ENCODE data around the gene NSG1. TPM values are rescaled to one million over a fixed set of nuclear protein-coding genes. Genes with fewer than 3 reads are reported as not detected.

NSG1 gene
- total RNA-seq, 4 donors from 2014 or later = 2.2 to 3.5 (median 2.7) TPM; not detected in 1

DNA sequence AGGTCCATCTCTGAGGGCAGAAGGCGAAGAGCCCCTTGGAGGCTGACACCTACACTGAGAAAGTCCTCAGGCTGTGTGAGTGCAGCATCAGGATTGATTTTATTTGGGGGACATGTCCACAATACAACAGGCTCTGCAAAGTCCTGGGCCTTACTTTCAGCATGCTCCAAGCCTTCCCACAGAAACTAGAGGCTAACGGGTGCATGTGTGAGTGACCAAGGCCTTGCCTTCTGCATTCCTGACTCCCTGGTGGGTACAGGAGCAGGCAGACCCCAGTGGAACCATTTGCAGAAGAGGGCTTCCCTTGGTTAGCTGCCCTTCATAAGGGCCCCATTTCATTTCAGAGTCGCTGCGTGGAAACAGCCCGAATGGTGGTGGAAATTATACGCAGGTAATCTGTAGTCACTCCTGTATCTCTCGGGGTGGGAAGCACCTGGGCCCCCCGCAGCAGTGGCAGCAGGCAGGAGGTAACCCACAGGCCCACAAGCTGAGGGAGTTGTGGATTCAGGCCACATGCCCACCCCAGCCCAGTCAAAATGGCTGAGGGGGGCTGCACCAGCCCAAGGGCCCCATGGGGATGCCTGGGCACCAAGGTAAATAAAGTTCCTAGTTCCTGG, 37.7 kb downstream of the NSG1 start:
- intact Hi-C loops (cut with DNase I; ENCODE audit: low total_unique reads) (no loop called here), in situ Hi-C loops (cut with MboI; ENCODE audit: low pct_ligation_motif_present in 1 of 4, low pct_unique_long_range_greater_than_20kb in 1 of 4, low sequenced_read_pairs in 3 of 4) (no loop called here)
- 97 to 100% methylated on average over 1 to 8 of the region's 8 CpGs for WGBS, 2 donors (ENCODE audit: low coverage in 1 of 2)
- Histone ChIP-seq H3K4me1 (no peaks in the 10 kb centered on the region), H3K4me3 (no peak overlapping the region), H3K27ac (no peak overlapping the region), H3K27me3 (no peaks in the 10 kb centered on the region), H3K9me3 (no peaks in the 10 kb centered on the region), H3K36me3 (peaks cover 0 to 44% (median 10%) of the 10 kb centered on the region in 4 donors)
- no peak for DNase-seq
- TF ChIP-seq EP300 (IDR thresholded peaks at IDR 0.05; ENCODE audit: low read depth) = no peak
- TF ChIP-seq POLR2AphosphoS5 (IDR thresholded peaks at IDR 0.05) = no peak
- no peak for TF ChIP-seq POLR2A (IDR thresholded peaks at IDR 0.05)
- TF ChIP-seq, protein P1, sequence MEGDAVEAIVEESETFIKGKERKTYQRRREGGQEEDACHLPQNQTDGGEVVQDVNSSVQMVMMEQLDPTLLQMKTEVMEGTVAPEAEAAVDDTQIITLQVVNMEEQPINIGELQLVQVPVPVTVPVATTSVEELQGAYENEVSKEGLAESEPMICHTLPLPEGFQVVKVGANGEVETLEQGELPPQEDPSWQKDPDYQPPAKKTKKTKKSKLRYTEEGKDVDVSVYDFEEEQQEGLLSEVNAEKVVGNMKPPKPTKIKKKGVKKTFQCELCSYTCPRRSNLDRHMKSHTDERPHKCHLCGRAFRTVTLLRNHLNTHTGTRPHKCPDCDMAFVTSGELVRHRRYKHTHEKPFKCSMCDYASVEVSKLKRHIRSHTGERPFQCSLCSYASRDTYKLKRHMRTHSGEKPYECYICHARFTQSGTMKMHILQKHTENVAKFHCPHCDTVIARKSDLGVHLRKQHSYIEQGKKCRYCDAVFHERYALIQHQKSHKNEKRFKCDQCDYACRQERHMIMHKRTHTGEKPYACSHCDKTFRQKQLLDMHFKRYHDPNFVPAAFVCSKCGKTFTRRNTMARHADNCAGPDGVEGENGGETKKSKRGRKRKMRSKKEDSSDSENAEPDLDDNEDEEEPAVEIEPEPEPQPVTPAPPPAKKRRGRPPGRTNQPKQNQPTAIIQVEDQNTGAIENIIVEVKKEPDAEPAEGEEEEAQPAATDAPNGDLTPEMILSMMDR (IDR thresholded peaks at IDR 0.05) = no peak

DNA sequence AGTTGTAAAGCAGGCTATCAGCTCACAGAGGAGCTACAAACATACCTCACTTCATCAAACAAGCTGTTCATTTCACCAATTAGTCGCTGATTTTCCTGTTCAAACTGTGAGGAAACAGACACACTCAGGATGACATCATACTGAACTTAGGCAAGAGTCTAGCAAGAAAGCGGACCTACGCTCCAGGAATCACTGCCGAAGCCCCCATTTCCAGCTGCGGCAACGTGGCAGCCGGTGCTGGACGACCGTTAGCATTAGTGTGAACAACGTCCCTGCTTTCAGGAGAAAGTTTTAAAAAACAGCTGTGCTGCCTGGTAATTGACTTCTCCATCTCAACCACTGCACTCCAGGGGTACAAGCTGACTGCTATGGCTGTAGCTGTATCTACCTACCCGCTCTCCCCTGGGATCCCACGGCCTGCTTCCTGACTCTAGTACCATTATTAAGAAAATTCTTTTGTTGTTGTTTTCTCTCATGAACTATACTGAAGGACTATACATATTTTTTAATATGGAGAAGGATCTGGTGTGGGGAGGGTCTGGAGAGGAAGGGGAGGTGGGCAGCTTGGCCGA, 38.3 kb downstream of the NSG1 start:
- no peak for DNase-seq

DNA sequence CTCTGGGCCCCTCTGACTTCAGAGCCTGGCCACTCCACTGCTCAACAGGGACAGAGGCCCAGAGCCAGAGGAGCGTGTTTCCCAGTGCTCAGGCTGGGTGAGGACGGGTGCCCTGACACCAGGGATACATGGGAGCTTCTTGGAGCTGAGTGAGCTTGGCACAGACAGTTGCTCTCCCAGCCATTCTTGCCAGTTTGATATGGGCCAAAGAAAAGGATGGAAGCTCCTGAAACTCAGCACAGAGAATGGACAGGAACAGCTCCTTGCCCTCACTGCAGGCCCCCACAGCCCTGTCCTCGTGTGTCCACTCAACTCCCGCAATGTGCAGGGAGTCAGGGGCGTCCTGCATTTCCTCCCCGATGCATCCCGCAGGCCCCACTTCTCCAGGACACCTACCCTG, 38.8 kb downstream of the NSG1 start:
- Histone ChIP-seq H3K36me3 (peaks cover 0 to 35% (median 5%) of the 10 kb centered on the region in 4 donors), H3K4me1 (no peaks in the 10 kb centered on the region), H3K4me3 (no peak overlapping the region), H3K9me3 (no peaks in the 10 kb centered on the region), H3K27ac (no peak overlapping the region), H3K27me3 (no peaks in the 10 kb centered on the region)
- intact Hi-C loops (cut with DNase I; ENCODE audit: low total_unique reads) = no loop called here
- no peak for DNase-seq
- no peak for TF ChIP-seq POLR2A (IDR thresholded peaks at IDR 0.05)
- TF ChIP-seq, protein P1 (IDR thresholded peaks at IDR 0.05) = no peak
- TF ChIP-seq POLR2AphosphoS5 (IDR thresholded peaks at IDR 0.05) = no peak
- TF ChIP-seq EP300 (IDR thresholded peaks at IDR 0.05; ENCODE audit: low read depth) = no peak
- in situ Hi-C loops (cut with MboI; ENCODE audit: low pct_ligation_motif_present in 1 of 4, low pct_unique_long_range_greater_than_20kb in 1 of 4, low sequenced_read_pairs in 3 of 4) = no loop called here
- 86 to 88% methylated on average over 5 to 7 of the region's 7 CpGs for WGBS, 2 donors (ENCODE audit: low coverage in 1 of 2)

More for the DNA sequence above, 38.3 kb downstream of the NSG1 start:
- no peaks in the 10 kb centered on the region for H3K9me3 ChIP-seq
- H3K27ac ChIP-seq = no peak overlapping the region
- intact Hi-C loops (cut with DNase I; ENCODE audit: low total_unique reads) (no loop called here), in situ Hi-C loops (cut with MboI; ENCODE audit: low pct_ligation_motif_present in 1 of 4, low pct_unique_long_range_greater_than_20kb in 1 of 4, low sequenced_read_pairs in 3 of 4) (no loop called here)
- H3K36me3 ChIP-seq = peaks cover 0 to 40% (median 8%) of the 10 kb centered on the region in 4 donors
- no peaks in the 10 kb centered on the region for H3K4me1 ChIP-seq
- no peaks in the 10 kb centered on the region for H3K27me3 ChIP-seq
- 83 to 95% methylated on average over 2 to 13 of the region's 13 CpGs for WGBS, 2 donors (ENCODE audit: low coverage in 1 of 2)
- no peak overlapping the region for H3K4me3 ChIP-seq
- TF ChIP-seq EP300 (IDR thresholded peaks at IDR 0.05; ENCODE audit: low read depth) (no peak), POLR2AphosphoS5 (IDR thresholded peaks at IDR 0.05) (no peak), POLR2A (IDR thresholded peaks at IDR 0.05) (no peak)
- TF ChIP-seq, protein P1 (IDR thresholded peaks at IDR 0.05) = no peak

DNA sequence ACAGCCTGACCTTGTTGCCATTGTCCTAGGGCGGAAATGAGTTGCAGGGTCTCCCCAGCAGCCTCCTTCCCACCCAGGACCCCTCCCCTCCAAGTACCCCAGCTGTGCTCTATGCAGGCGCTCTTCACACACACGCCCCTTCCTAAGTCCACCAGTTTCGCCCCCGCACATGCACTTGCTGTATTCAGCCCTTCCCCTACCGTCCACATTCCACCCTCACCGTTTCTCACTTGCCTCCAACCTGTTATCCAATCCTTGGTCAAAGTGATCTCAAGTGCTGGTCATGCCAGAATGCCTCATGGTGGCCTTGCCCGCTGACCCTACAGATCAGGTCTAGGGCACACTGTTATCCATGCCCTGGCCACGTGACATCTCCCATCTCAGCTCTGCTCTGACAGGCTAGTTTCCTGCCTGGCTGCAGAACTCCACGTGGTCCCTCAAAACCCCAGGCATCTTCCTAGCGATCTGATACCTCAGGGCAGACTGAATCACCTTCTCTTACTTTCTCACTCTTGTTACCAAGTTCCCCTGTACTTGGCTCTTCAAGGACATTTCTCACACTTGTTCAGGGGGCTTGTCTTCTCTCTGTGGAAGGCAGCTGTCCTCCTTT, 39.7 kb downstream of the NSG1 start:
- DNase-seq = no peak
- TF ChIP-seq, protein P1 (IDR thresholded peaks at IDR 0.05) = no peak
- no peak for TF ChIP-seq EP300 (IDR thresholded peaks at IDR 0.05; ENCODE audit: low read depth)
- TF ChIP-seq POLR2AphosphoS5 (IDR thresholded peaks at IDR 0.05) = no peak
- TF ChIP-seq POLR2A (IDR thresholded peaks at IDR 0.05) = no peak
- H3K27me3 ChIP-seq = no peaks in the 10 kb centered on the region
- H3K4me1 ChIP-seq = no peaks in the 10 kb centered on the region
- H3K27ac ChIP-seq = no peak overlapping the region
- intact Hi-C loops (cut with DNase I; ENCODE audit: low total_unique reads) = no loop called here
- in situ Hi-C loops (cut with MboI; ENCODE audit: low pct_ligation_motif_present in 1 of 4, low pct_unique_long_range_greater_than_20kb in 1 of 4, low sequenced_read_pairs in 3 of 4) = no loop called here
- H3K4me3 ChIP-seq = no peak overlapping the region
- H3K36me3 ChIP-seq = peaks cover 0 to 26% (median 4%) of the 10 kb centered on the region in 4 donors
- WGBS, 2 donors (ENCODE audit: low coverage in 1 of 2) = 93% methylated on average over 11 of the region's 11 CpGs; no CpG with 5 or more reads in 1 of the 2 donors
- no peaks in the 10 kb centered on the region for H3K9me3 ChIP-seq

All from transverse colon (tissue), 4 donors.